SK-N-MC (cell line): ENCODE measurements around the gene CCL20.

Experiments
- EZH2 ChIP-seq: fragments of 200-600 bp; sonication (generic); IDR thresholded peaks from one replicate; pipeline ENCODE4 v1.6.1; 2017; ENCODE audit warnings: antibody characterized with exemption
- POLR2AphosphoS5 ChIP-seq: IDR thresholded peaks from 2 replicates; pipeline ENCODE4 v1.6.1; 2012; ENCODE audit warnings: mild to moderate bottlenecking, low read depth, low read length, borderline replicate concordance

GRCh38 chr2:227853204-227853629, 39.6 kb downstream of the CCL20 start:
- TF ChIP-seq POLR2AphosphoS5 (no peak), EZH2 (no peak)
